Measurements from ENCODE around the gene LAPTM5. TPM values are rescaled to one million over a fixed set of nuclear protein-coding genes. Genes with fewer than 3 reads are reported as not detected.

Gene LAPTM5
- total and polyA plus RNA-seq, 8 donors, result 4.6 to 48.4 (median 35.4) TPM

- no peak for DNase-seq
- no peaks in the 10 kb centered on the region for H3K9me3 ChIP-seq
- peaks cover 8 to 88% (median 23%) of the 10 kb centered on the region in 4 donors for H3K4me1 ChIP-seq
- 69 to 74% (median 72%) methylated on average over 16 of the region's 16 CpGs for whole genome bisulfite sequencing, 5 donors
- TF ChIP-seq EP300 (IDR thresholded peaks at IDR 0.05), result no peak
- TF ChIP-seq POLR2AphosphoS5 (IDR thresholded peaks at IDR 0.05), result no peak
- TF ChIP-seq CTCF (IDR thresholded peaks at IDR 0.05), result no peak
- TF ChIP-seq POLR2A (IDR thresholded peaks at IDR 0.05), result no peak
- H3K36me3 ChIP-seq, result no peaks in the 10 kb centered on the region
- peak overlapping the region in 1 of 4 donors; percentile 3 for H3K4me3 ChIP-seq
- no peaks in the 10 kb centered on the region for H3K27me3 ChIP-seq
- intact Hi-C loops (cut with DNase I; ENCODE audit: low total_unique reads), result no loop called here
- H3K27ac ChIP-seq, result peak overlapping the region in 4 of 5 donors; percentile 49 to 72 (median 56)
Measured at GRCh38 chr1:30748699-30749401, 8.7 kb downstream of the LAPTM5 start.

GRCh38 chr1:30748098-30748698, 9.4 kb downstream of the LAPTM5 start:
- peaks cover 8 to 92% (median 22%) of the 10 kb centered on the region in 4 donors for H3K4me1 ChIP-seq
- no peak for DNase-seq
- no peaks in the 10 kb centered on the region for H3K9me3 ChIP-seq
- peak overlapping the region in 4 of 5 donors; percentile 13 to 72 (median 37) for H3K27ac ChIP-seq
- no peaks in the 10 kb centered on the region for H3K36me3 ChIP-seq
- 49 to 56% (median 52%) methylated on average over 9 of the region's 9 CpGs for WGBS, 5 donors
- TF ChIP-seq CTCF (IDR thresholded peaks at IDR 0.05), result no peak
- TF ChIP-seq POLR2AphosphoS5 (IDR thresholded peaks at IDR 0.05), result no peak
- TF ChIP-seq EP300 (IDR thresholded peaks at IDR 0.05), result no peak
- no peak for TF ChIP-seq POLR2A (IDR thresholded peaks at IDR 0.05)
- peak overlapping the region in 1 of 4 donors; percentile 3 for H3K4me3 ChIP-seq
- intact Hi-C loops (cut with DNase I; ENCODE audit: low total_unique reads), result no loop called here
- H3K27me3 ChIP-seq, result no peaks in the 10 kb centered on the region

GRCh38 chr1:30747033-30748008, 10.3 kb downstream of the LAPTM5 start:
- Histone ChIP-seq H3K9me3 (no peaks in the 10 kb centered on the region), H3K27ac (peak overlapping the region in 3 of 5 donors; percentile 13 to 72 (median 49)), H3K36me3 (peaks cover 0 to 1% (median 0%) of the 10 kb centered on the region in 4 donors), H3K27me3 (no peaks in the 10 kb centered on the region), H3K4me3 (no peak overlapping the region), H3K4me1 (peaks cover 3 to 92% (median 19%) of the 10 kb centered on the region in 4 donors)
- 80 to 93% (median 90%) methylated on average over 17 of the region's 17 CpGs for WGBS, 5 donors
- no peak for DNase-seq
- intact Hi-C loops (cut with DNase I; ENCODE audit: low total_unique reads), result no loop called here
- TF ChIP-seq EP300 (IDR thresholded peaks at IDR 0.05) (no peak), CTCF (IDR thresholded peaks at IDR 0.05) (no peak), POLR2A (IDR thresholded peaks at IDR 0.05) (no peak), POLR2AphosphoS5 (IDR thresholded peaks at IDR 0.05) (no peak)
